OCI-LY7 (cell line): ENCODE measurements around the gene RASGRP1. TPM values are rescaled to one million over a fixed set of nuclear protein-coding genes. Genes with fewer than 3 reads are reported as not detected.
A peak's percentile ranks its signal among the peaks of the same experiment; 100 is the strongest.

Experiments
- BruUV-seq: library from RNA; stranded (reverse); fragments of 400-500 nt; replicated peaks from 2 replicates; lab custom pipeline; 2021; lab: Mats Ljungman, UMichigan
- CTCF ChIA-PET: fragments of 300-600 bp; sonication (Branson Sonifier 250); formaldehyde crosslinking; loops from one replicate; lab custom pipeline; 2022; ENCODE audit warnings: antibody characterized with exemption; ENCODE audit not compliant: unreplicated experiment; lab: Charles Lee
- POLR2A ChIA-PET: fragments of 300-600 bp; sonication (Branson Sonifier 250); formaldehyde crosslinking; loops from one replicate; lab custom pipeline; 2022; ENCODE audit warnings: antibody characterized with exemption; lab: Charles Lee
- DNase-seq: peaks from one replicate; pipeline ENCODE4 v3.0.0-alpha.2; 2015; ENCODE audit warnings: low spot score
- H2AFZ ChIP-seq: fragments of 200-600 bp; sonication (generic), shearing (Covaris generic); 2 replicates; pipeline ENCODE4 v1.6.1; 2014; ENCODE audit warnings: mild to moderate bottlenecking, antibody characterized with exemption, low read length, moderate library complexity
- H3K27ac ChIP-seq: fragments of 200-600 bp; sonication (generic); 2 replicates; pipeline ENCODE4 v1.5.1; 2014; ENCODE audit warnings: mixed run types, low read depth, mild to moderate bottlenecking, moderate library complexity, low read length, inconsistent platforms; ENCODE audit not compliant: poor library complexity, severe bottlenecking
- H3K36me3 ChIP-seq: fragments of 200-600 bp; sonication (generic); 2 replicates; pipeline ENCODE4 v1.6.1; 2014; ENCODE audit warnings: mild to moderate bottlenecking, antibody characterized with exemption, low read length, moderate library complexity, mixed read lengths; ENCODE audit not compliant: insufficient read depth
- H3K4me1 ChIP-seq: fragments of 200-600 bp; sonication (generic); 2 replicates; pipeline ENCODE4 v1.5.1; 2014; ENCODE audit warnings: mild to moderate bottlenecking, low read length; ENCODE audit not compliant: insufficient read depth, poor library complexity, severe bottlenecking
- H3K4me2 ChIP-seq: fragments of 200-600 bp; sonication (generic); 2 replicates; pipeline ENCODE4 v1.6.1; 2014; ENCODE audit warnings: mild to moderate bottlenecking, low read length
- H3K4me3 ChIP-seq: fragments of 200-600 bp; sonication (generic); 2 replicates; pipeline ENCODE4 v1.5.1; 2014; ENCODE audit warnings: mild to moderate bottlenecking, low read depth, low read length; ENCODE audit not compliant: poor library complexity, severe bottlenecking
- H3K79me2 ChIP-seq: fragments of 200-600 bp; sonication (generic); 2 replicates; pipeline ENCODE4 v1.6.1; 2016; ENCODE audit warnings: low read depth, mild to moderate bottlenecking, low read length, moderate library complexity, mixed read lengths; ENCODE audit not compliant: insufficient read depth
- H3K9me2 ChIP-seq: fragments of 200-600 bp; sonication (generic); 2 replicates; pipeline ENCODE4 v1.6.1; 2016; ENCODE audit warnings: mild to moderate bottlenecking, low read length, mixed read lengths; ENCODE audit not compliant: insufficient read depth
- H3K9me3 ChIP-seq: fragments of 200-600 bp; sonication (generic); 2 replicates; pipeline ENCODE4 v1.6.1; 2014; ENCODE audit warnings: mild to moderate bottlenecking, mixed run types, low read length, mixed read lengths
- H4K20me1 ChIP-seq: fragments of 200-600 bp; sonication (generic); 2 replicates; pipeline ENCODE4 v1.6.1; 2014; ENCODE audit warnings: mild to moderate bottlenecking, antibody characterized with exemption, low read length, moderate library complexity, mixed read lengths; ENCODE audit not compliant: insufficient read depth
- EZH2phosphoT487 ChIP-seq: fragments of 200-600 bp; sonication (generic); IDR thresholded peaks from 2 replicates; pipeline ENCODE4 v1.6.1; 2018; ENCODE audit warnings: low read depth, borderline replicate concordance, mild to moderate bottlenecking, mixed run types, antibody characterized with exemption, low read length, moderate library complexity, mixed read lengths
- intact Hi-C: fragments of 100-400 bp; cut with micrococcal nuclease; formaldehyde crosslinking; loops from one replicate; pipeline ENCODE4 v1.10.0; 2022; ENCODE audit not compliant: unreplicated experiment
- total RNA-seq, 2 experiments: library from RNA; depleted of rRNA in 1 of 2; stranded (reverse); fragments of >200 nt in 1 of 2; shearing (Covaris generic) in 1 of 2; gene quantifications; 2 replicates each; pipeline ENCODE4 v1.2.3, GENCODE V29; 2014 to 2022
- TF ChIP-seq, protein P1 (sequence below): fragments of 200-600 bp; sonication (generic); conservative IDR thresholded peaks from 2 replicates; pipeline ENCODE4 v1.5.1; 2014; ENCODE audit warnings: mild to moderate bottlenecking, antibody characterized with exemption, low read length, moderate library complexity, mixed read lengths

The RASGRP1 gene
- total RNA-seq, 2 experiments from 2014 or later, result 6.1 to 17.2 TPM

DNA sequence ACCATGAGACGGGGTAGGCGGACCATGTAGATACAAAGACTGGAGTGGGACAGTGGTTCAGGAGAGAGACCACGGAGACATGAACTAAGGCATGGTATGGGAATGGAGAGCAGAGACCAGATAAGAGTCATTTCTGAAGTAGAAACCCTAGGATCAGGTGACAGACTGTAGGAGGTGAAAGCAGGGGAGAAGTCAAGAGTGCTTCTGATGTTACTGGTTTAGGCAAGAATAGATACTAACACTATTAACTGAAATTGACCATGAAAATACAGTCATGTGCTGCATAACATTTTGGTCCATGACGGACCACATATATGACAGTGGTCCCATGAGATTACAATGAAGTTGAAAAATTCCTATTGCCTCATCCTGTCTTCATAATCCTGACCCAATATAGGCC is 41.7 kb downstream of the RASGRP1 start:
- H3K4me1 ChIP-seq, result no peaks in the 10 kb centered on the region
- no peaks in the 10 kb centered on the region for H3K36me3 ChIP-seq
- no peak overlapping the region for H3K27ac ChIP-seq
- no peaks in the 10 kb centered on the region for H4K20me1 ChIP-seq
- H3K4me2 ChIP-seq, result no peak overlapping the region
- no peaks in the 10 kb centered on the region for H3K9me2 ChIP-seq
- no peak overlapping the region for H3K4me3 ChIP-seq
- intact Hi-C loops, result no loop called here
- no peaks in the 10 kb centered on the region for H3K79me2 ChIP-seq
- H3K9me3 ChIP-seq, result no peaks in the 10 kb centered on the region
- ChIA-PET POLR2A (interaction anchor here (0.7 to 1.2 kb wide), 3 partner anchors 9 to 12 kb away, joined by 3 to 5 read pairs (median 3); no protein-coding TSS in a partner anchor), CTCF (no interaction called here)
- BruUV-seq, result no TSS peak
- H2AFZ ChIP-seq, result no peak overlapping the region
- TF ChIP-seq EZH2phosphoT487, result no peak
- TF ChIP-seq, protein P1, sequence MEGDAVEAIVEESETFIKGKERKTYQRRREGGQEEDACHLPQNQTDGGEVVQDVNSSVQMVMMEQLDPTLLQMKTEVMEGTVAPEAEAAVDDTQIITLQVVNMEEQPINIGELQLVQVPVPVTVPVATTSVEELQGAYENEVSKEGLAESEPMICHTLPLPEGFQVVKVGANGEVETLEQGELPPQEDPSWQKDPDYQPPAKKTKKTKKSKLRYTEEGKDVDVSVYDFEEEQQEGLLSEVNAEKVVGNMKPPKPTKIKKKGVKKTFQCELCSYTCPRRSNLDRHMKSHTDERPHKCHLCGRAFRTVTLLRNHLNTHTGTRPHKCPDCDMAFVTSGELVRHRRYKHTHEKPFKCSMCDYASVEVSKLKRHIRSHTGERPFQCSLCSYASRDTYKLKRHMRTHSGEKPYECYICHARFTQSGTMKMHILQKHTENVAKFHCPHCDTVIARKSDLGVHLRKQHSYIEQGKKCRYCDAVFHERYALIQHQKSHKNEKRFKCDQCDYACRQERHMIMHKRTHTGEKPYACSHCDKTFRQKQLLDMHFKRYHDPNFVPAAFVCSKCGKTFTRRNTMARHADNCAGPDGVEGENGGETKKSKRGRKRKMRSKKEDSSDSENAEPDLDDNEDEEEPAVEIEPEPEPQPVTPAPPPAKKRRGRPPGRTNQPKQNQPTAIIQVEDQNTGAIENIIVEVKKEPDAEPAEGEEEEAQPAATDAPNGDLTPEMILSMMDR, result no peak
- DNase-seq, result no peak

DNA sequence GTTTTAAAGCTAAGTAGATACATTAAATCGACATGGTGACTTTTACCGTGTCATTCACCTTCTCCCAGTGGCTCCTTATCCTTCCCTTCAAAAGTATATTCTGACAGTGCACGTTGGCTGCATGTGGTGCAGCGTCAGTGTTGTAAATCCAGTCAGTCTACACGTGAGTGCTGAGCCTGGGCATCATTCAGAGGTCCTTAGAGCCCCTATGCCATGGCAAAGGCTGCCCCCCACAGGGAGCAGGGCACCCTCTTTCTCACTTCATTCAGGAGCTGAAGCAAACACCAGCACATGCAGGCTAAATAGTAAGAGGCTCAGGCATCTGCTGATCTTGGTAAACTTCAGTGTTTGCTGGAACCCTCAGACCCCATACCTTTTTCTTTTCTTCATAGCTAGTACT is 43.3 kb downstream of the RASGRP1 start:
- Histone ChIP-seq H3K4me3 (no peak overlapping the region), H3K9me2 (no peaks in the 10 kb centered on the region), H4K20me1 (no peaks in the 10 kb centered on the region), H3K27ac (no peak overlapping the region), H3K4me2 (no peak overlapping the region), H3K79me2 (no peaks in the 10 kb centered on the region), H2AFZ (no peak overlapping the region), H3K9me3 (no peaks in the 10 kb centered on the region), H3K36me3 (no peaks in the 10 kb centered on the region), H3K4me1 (no peaks in the 10 kb centered on the region)
- CTCF ChIA-PET, result no interaction called here
- TF ChIP-seq, protein P1, result 0 out of 2 replicates have a peak, but pooled peaks have one; percentile 26
- no peak for TF ChIP-seq EZH2phosphoT487
- POLR2A ChIA-PET, result interaction anchor here (0.7 to 0.8 kb wide), 2 partner anchors 14 to 31 kb away, joined by 3 to 4 read pairs; no protein-coding TSS in a partner anchor
- no TSS peak for BruUV-seq
- peak; percentile 6 for DNase-seq
- intact Hi-C loops, result no loop called here

DNA sequence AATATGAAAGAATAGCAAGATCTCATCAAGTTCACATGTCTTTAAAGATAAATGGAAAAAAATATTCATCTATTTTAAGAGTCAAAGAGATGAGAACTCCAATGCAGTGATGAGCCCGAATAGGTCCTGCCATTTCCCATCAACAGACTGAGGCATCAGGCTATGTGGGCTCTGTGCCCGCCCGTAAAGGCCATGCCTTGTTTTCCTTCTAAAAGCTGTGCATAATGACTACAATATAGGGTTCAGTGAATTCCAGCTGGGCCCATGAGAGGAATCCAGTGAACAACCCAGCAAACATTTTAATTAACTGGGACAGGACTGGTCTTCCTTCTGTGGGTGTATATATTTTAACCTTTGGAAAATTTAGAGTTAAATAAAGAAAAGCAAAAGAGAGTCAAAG is 44.6 kb downstream of the RASGRP1 start:
- H3K27ac ChIP-seq, result no peak overlapping the region
- H3K9me2 ChIP-seq, result no peaks in the 10 kb centered on the region
- H3K9me3 ChIP-seq, result no peaks in the 10 kb centered on the region
- DNase-seq, result no peak
- ChIA-PET POLR2A (no interaction called here), CTCF (no interaction called here)
- H3K36me3 ChIP-seq, result no peaks in the 10 kb centered on the region
- no peak overlapping the region for H2AFZ ChIP-seq
- TF ChIP-seq, protein P1, result no peak
- intact Hi-C loops, result no loop called here
- H3K4me3 ChIP-seq, result no peak overlapping the region
- no peaks in the 10 kb centered on the region for H3K79me2 ChIP-seq
- H4K20me1 ChIP-seq, result no peaks in the 10 kb centered on the region
- no TSS peak for BruUV-seq
- peaks cover 4% of the 10 kb centered on the region for H3K4me1 ChIP-seq
- H3K4me2 ChIP-seq, result no peak overlapping the region
